Mucosa of descending colon (tissue), 3 donors: ENCODE data around the gene P4HA3. TPM values are rescaled to one million over a fixed set of nuclear protein-coding genes. Genes with fewer than 3 reads are reported as not detected.

Experiments
- ATAC-seq: fragments of 200-7000 bp; cut with Tn5 transposase; one replicate; pipeline ENCODE4 v1.9.1; 2020; ENCODE audit warnings: mild to moderate bottlenecking, moderate library complexity
- DNase-seq, 3 donors: peaks; one replicate each; pipeline ENCODE4 v3.0.0-alpha.2; 2020
- H3K36me3 ChIP-seq: fragments of 200-600 bp; one replicate; pipeline ENCODE4 v1.8.0; 2021; ENCODE audit warnings: low read depth, mild to moderate bottlenecking
- H3K4me1 ChIP-seq: fragments of 200-600 bp; one replicate; pipeline ENCODE4 v1.8.0; 2021; ENCODE audit warnings: low read depth, mild to moderate bottlenecking
- H3K4me3 ChIP-seq: fragments of 200-600 bp; one replicate; pipeline ENCODE4 v1.8.0; 2021; ENCODE audit warnings: mild to moderate bottlenecking
- H3K9me3 ChIP-seq: fragments of 200-600 bp; one replicate; pipeline ENCODE4 v1.8.0; 2021; ENCODE audit warnings: mild to moderate bottlenecking
- CTCF ChIP-seq: fragments of 200-600 bp; IDR thresholded peaks from one replicate; pipeline ENCODE4 v1.8.0; 2022; ENCODE audit warnings: antibody characterized with exemption, mild to moderate bottlenecking
- intact Hi-C, 2 donors: fragments of 100-400 bp; cut with DNase I in 1 of 2; cut with micrococcal nuclease in 1 of 2; formaldehyde crosslinking; loops; one replicate each; pipeline versions ENCODE4 v1.11.0 to v1.11.1; 2022; cut with DNase I, micrococcal nuclease
- total RNA-seq, 3 donors: library from RNA; stranded (reverse); fragmentation: NEBNext Ultra II Directional in 2 of 3; extraction: Animal tissue kit (Norgen Biotek cat#: 25700) in 2 of 3; gene quantifications; one replicate each; pipeline versions ENCODE4 v1.2.1 to v1.2.4, GENCODE V29; 2021 to 2023
- donor health status: DM: no; HTN: no; CAD: no; lungs with moderate emphysema.
- donor health status: DM: no; HTN: no; CAD: no.
- donor health status: DM: no; HTN: yes; CAD: no.

P4HA3 gene
- total RNA-seq, 3 donors from 2014 or later: 0.28 to 0.46 (median 0.34) TPM

GRCh38 chr11:74312326-74312725 is 886 bp upstream of the P4HA3 start:
- H3K36me3 ChIP-seq: no peaks in the 10 kb centered on the region
- peaks cover 2% of the 10 kb centered on the region for H3K4me1 ChIP-seq
- DNase-seq (no peak), ATAC-seq (peak; percentile 23)
- H3K9me3 ChIP-seq: peaks cover 12% of the 10 kb centered on the region
- intact Hi-C loops: no loop called here
- H3K4me3 ChIP-seq: no peak overlapping the region
- TF ChIP-seq CTCF: no peak

GRCh38 chr11:74310857-74311256 is 583 bp downstream of the P4HA3 start:
- intact Hi-C loops: no loop called here
- TF ChIP-seq CTCF: no peak
- Histone ChIP-seq H3K36me3 (no peaks in the 10 kb centered on the region), H3K4me3 (no peak overlapping the region), H3K4me1 (peaks cover 2% of the 10 kb centered on the region), H3K9me3 (no peaks in the 10 kb centered on the region)
- DNase-seq (no peak), ATAC-seq (peak; percentile 5)

GRCh38 chr11:74307434-74307833 is 4.0 kb downstream of the P4HA3 start:
- no peak for DNase-seq
- Histone ChIP-seq H3K4me3 (no peak overlapping the region), H3K36me3 (no peaks in the 10 kb centered on the region), H3K9me3 (no peaks in the 10 kb centered on the region), H3K4me1 (peaks cover 2% of the 10 kb centered on the region)
- intact Hi-C loops: no loop called here
- TF ChIP-seq CTCF: no peak
- ATAC-seq: no peak

GRCh38 chr11:74306435-74307175 is 4.8 kb downstream of the P4HA3 start:
- intact Hi-C loops: no loop called here
- no peak for TF ChIP-seq CTCF
- H3K36me3 ChIP-seq: no peaks in the 10 kb centered on the region
- peaks cover under 1% of the 10 kb centered on the region for H3K4me1 ChIP-seq
- DNase-seq: no peak
- no peaks in the 10 kb centered on the region for H3K9me3 ChIP-seq
- ATAC-seq: no peak
- H3K4me3 ChIP-seq: no peak overlapping the region

- Histone ChIP-seq H3K4me3 (no peak overlapping the region), H3K4me1 (no peaks in the 10 kb centered on the region), H3K36me3 (no peaks in the 10 kb centered on the region), H3K9me3 (no peaks in the 10 kb centered on the region)
- TF ChIP-seq CTCF: no peak
- ATAC-seq: no peak
- DNase-seq: no peak
- intact Hi-C loops: no loop called here
These were observed 12.4 kb downstream of the P4HA3 start for GRCh38 chr11:74299015-74299414.

- no peak for DNase-seq
- Histone ChIP-seq H3K4me3 (no peak overlapping the region), H3K9me3 (no peaks in the 10 kb centered on the region), H3K4me1 (no peaks in the 10 kb centered on the region), H3K36me3 (no peaks in the 10 kb centered on the region)
- intact Hi-C loops: no loop called here
- TF ChIP-seq CTCF: no peak
- ATAC-seq: no peak
These were observed 14.0 kb downstream of the P4HA3 start for GRCh38 chr11:74297484-74297883.
